ENCODE data around the gene ARMC3.
"Not testable (repeated sequence)": the region's sequence is repeated elsewhere in the genome, so short reads cannot be mapped to it uniquely, and the experiment has no call there.

The ARMC3 gene

DNA sequence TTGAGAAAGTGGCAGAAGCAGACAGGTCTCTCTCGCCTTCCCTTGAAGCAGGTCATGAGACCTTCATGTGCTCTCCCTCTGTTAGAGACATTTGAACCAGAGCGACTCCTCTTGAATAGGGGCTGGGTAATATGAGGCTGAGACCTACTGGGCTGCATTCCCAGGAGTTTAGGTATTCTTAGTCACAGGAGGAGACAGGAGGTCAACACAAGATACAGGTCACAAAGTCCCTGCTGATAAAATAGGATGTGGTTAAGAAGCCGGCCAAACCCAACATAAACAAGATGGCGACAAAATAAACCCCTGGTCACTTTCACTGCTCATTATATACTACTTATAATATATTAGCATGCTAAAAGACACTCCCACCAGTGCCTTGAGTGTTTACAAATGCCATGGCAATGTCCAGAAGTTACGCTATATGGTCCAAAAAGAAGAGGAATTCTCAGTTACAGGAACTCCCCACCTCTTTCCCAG, 124.0 kb downstream of the ARMC3 start:
- DNase-seq: no peak

DNA sequence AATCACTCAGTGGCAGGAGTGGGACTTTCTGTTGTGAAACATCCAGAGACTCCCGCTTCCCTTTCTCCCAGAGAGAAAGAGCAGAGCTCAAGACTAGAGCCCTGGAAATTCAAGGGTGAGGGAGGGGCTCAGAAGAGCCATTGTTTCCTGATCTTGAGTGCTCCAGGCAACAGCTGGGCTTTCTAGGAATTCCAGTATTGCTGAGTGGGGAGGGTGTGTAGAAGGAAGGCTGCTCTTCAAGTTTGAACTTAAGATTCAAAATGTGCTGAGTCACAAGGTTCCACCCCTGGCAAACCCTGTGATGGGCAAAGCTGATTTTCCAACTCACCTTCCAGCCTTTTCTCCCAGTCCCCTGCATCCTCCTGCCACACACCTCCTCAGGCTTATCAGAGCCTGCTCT, 125.2 kb downstream of the ARMC3 start:
- no peak for DNase-seq

GRCh38 chr10:23055424-23056185, 127.8 kb downstream of the ARMC3 start:
- DNase-seq: peak in 1 of 2 experiments; percentile 11

GRCh38 chr10:23056186-23056579, 128.3 kb downstream of the ARMC3 start:
- no peak for DNase-seq

DNA sequence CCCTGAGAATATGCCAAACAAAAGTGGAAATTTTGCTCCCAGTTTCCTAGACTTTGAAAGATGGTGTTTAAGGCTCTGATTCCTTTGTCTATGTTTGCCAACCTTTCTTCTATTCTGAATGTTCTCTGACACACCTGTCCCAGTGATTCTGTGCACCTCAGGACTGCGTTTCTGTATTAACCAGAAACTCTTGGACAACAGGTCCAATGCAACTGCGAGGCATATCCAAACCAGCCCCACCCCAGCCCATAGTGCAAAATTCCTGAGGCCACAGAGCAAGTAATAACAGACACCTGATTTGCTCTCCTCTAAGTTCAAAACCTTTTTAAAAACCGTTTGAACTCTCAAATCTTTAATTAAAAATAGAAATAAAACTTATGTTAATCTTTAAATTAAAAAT, 130.5 kb downstream of the ARMC3 start:
- DNase-seq: no peak

- peak in 1 of 2 experiments; percentile 36 for DNase-seq
These were observed 133.1 kb downstream of the ARMC3 start for GRCh38 chr10:23060918-23061317.

DNA sequence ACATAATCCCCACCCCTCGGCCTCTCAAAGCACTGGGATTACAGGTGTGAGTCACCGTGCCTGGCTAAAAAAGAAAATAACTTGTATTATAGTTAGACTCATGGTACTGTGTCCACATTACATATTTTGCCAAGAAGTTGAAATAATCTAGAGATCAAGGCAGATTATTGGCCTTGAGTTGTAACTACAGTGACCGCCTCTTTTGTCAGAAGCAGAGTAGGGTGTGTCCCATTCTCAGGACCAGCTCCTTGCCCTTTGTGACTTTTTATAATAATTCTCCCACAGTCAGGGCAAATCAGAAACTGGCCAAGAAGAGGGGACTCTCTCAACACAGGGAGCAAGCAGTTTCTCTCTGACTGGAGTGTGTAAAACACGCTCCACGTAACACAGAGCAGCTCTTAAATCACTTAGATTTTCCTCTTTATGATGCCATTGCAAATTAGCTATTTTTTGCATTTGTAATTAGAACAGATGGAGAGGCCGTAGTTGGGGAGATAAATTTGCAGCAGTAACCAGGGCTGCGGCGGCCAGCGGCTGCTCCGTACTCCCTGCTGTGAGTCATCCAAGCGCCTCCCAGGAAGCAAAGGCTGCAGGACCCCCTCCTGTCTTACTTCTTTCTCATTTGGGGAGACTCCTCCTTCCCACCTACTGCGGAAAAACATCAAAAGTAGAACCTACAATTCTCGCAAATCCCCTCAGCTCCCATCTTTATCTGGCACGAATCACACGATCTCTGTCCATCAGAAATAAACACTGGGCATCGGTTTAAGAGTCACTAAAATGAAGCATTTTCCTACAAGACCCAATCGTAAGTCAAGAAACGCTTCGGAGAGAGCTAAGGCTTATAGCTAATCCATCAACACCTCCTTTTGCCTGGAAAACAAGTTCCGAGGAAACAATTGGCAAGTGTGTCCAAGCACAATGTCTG, 135.5 kb downstream of the ARMC3 start:
- DNase-seq: no peak

- no peak for DNase-seq
These were observed 136.3 kb downstream of the ARMC3 start for GRCh38 chr10:23063973-23064812.

- not testable (repeated sequence) for DNase-seq
These were observed 136.9 kb downstream of the ARMC3 start for GRCh38 chr10:23064813-23065114.

DNA sequence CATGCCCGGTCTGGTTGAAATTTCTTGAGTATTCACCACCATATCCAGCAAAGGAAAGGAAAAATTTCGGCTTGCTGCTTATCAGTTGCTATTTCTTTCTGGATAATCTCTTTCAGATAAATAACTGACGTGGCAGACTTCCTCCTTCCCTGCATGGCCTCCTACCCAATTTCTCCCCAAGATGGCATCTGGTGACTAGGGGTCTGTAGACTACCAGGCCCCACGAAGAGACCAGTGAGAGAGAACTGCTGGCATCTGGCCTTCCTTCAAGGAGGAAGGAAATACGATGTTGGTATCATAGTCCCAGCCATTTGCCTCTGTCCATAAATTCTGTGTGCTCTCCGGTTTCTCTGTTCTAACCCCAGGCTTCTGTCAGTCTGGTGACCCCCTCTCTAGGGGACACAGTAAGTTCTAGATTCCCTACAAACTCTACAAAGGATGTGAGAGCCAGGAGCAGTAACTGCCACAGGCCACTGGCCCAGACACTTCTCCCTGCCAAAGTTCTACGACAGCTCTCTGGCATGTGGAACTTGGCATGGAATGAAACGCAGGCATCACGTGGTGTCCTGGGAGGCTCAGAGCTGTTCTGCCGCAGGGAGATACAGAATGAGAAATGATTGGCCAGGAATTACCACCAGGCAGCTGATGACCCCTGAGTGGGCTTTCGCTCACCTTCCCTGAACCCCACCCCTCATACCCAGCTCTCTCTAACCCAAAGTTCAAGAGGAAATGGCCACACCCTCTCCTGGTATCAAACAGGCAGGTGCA, 137.5 kb downstream of the ARMC3 start:
- DNase-seq: no peak

DNA sequence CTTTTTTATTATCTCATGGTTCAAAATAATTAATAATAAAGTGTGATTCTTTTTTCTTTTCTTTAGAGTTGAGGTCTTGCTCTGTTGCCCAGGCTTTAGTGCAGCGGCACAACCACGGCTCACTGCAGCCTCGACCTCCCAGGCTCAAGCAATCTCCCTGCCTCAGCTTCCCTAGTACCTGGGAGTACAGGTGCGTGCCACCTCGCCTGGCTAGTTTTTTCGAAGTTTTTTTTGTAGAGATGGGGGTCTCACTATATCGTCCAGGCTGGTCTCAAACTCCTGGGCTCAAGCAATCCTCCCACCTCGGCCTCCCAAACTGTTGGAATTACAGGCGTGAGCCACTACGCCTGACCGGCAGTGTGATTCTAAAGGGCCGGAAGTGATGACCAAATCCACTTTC, 139.5 kb downstream of the ARMC3 start:
- DNase-seq: no peak

GRCh38 chr10:23067939-23068775, 140.3 kb downstream of the ARMC3 start:
- peak; percentile 26 to 79 for DNase-seq

- no peak for DNase-seq
These were observed 141.4 kb downstream of the ARMC3 start for GRCh38 chr10:23069019-23069815.

DNA sequence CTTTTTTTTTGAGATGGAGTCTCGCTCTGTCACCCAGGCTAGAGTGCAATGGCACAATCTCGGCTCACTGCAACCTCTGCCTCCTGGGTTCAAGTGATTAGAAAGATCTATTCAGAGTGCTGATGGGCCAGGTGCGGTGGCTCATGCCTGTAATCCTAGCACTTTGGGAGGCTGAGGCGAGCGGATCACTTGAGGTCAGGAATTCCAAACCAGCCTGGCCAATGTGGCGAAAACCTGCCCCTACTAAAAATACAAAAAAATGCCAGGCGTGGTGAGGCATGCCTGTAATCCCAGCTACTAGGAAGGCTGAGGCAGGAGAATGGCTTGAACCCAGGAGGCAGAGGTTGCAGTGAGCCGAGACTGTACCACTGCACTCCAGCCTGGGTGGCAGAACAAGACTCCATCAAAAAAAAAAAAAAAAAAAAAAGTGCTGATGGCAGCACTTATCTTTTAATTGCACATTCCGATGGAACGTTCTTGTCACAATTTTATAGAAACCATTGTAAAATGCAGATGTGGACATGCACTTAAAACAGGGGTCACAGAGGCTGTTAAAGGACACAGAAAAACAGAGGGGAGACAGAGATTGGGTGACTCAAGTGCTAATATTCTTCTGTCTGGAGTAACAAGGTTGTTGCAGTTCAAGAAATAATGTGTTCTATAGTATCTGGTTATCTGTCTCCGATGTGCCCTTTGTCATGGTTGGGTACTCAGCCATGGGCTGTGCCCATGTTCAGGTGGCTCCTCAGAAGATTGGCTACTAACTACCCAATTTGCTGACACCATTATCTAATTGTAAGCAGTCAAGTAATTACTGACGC, 142.4 kb downstream of the ARMC3 start:
- DNase-seq: not testable (repeated sequence)

GRCh38 chr10:23070913-23071218, 143.0 kb downstream of the ARMC3 start:
- no peak for DNase-seq

DNA sequence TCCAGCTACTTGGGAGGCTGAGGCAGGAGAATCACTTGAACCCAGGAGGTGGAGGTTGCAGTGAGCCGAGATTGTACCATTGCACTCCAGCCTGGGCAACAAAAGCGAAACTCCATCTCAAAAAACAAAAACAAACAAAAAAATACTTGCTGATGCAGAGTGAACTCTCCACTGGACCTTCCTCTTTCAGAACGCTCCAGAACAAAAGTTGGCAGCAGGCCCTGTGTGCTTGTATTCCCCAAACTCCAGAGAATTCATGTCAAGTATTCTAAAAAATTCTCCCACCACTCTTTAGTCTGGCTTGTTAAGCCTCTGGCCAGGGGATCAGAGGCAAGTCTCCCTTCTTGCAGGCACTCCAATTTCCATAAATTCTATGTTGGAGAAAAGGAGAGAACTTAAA, 144.7 kb downstream of the ARMC3 start:
- not testable (repeated sequence) for DNase-seq

DNA sequence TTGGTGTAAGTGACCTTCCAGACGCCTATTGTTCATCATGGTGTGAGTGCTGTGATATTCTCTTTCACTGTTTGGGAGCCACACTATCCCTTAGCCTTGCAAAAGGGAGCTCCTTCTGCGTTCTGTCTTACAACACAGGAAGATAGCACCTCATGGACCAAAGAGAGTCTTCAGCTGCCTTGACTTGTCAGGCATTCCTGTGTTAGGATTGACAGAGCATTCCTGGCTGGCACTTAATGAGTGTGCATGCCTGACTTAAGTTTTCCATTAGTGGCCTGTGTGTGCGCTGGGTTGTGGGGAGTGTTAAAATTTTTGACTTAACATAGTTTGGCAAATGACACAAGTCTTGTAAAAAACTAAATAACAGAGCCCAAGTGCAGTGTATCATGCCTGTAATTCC, 145.7 kb downstream of the ARMC3 start:
- no peak for DNase-seq

DNA sequence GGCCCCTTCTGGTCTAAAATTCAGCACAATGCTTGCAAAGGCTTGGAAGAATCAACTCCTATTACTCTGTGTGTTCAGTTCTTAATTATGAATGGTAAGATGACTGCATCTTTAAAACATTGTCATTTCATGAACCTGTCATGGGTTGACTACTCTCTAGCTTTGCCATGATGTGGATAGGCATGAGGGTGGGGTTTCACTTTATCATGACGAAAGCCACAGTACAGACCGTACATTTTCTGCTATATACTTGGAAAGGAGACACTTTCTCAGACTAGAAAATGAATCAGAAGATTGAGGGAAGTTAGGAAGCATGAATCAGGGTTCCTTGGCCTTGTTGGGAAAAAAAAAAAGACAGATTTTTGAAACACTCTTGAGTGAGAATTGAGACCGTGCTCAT, 147.8 kb downstream of the ARMC3 start:
- no peak for DNase-seq

DNA sequence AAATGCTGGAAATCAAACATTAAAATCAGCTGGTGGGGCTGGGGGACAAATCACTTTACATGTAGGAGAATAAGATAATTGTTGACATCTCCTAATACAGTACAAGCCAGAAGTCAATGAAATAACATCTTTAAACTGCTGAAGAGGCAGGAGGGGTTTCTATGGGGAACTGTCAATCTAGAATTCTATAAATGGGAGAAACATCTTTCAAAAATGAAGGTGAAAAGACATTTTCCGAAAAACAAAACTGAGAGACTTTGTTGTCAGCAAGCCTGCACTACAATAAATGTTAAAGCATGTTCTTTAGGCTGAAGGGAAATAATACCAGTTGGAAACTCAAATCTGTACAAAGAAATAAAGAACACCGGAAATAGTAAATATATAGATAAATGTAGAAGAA, 150.3 kb downstream of the ARMC3 start:
- DNase-seq: no peak

DNA sequence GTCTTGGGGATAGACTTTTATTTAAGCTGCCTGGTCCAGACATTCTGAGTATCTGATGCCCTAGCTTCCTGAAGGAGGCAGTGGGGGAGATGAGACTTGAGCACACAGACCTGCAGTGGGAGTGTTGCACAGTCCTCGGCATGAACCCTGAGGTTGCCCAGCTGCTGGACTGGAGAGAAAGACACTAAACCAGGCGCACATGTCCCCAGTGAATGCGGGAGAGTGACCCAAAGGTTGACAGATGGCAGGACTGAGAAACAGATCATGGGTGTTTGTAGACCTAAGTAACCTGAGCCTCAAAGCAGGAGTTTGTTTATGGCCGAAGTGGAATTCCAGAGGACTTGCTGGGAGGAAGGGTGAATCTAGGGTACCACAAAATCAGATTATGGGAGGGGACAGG, 151.8 kb downstream of the ARMC3 start:
- DNase-seq: no peak

Data from NCI-H526 (cell line).